HepG2 (cell line): ENCODE data around the gene ENPP4. TPM values are rescaled to one million over a fixed set of nuclear protein-coding genes. Genes with fewer than 3 reads are reported as not detected.

Experiments
- ATAC-seq: fragments of 200-7000 bp; cut with Tn5 transposase; 3 replicates; pipeline ENCODE4 v1.9.1; 2020; ENCODE audit warnings: mild to moderate bottlenecking, moderate library complexity
- BruUV-seq: library from RNA; stranded (reverse); fragments of 400-500 nt; replicated peaks from 2 replicates; lab custom pipeline; 2021; lab: Mats Ljungman, UMichigan
- CTCF ChIA-PET: fragments of 300-600 bp; formaldehyde crosslinking; extraction: SDS; loops from one replicate; lab custom pipeline; 2021; ENCODE audit warnings: low total read pairs, inconsistent platforms, low intra/inter-chr PET ratio; lab: Yijun Ruan, JAX
- POLR2A ChIA-PET: fragments of 350-600 bp; sonication (Branson Sonifier 250); formaldehyde crosslinking; loops from one replicate; lab custom pipeline; 2020; ENCODE audit warnings: antibody characterized with exemption, inconsistent platforms; lab: Yijun Ruan, JAX
- DNase-seq: peaks from one replicate; pipeline ENCODE4 v3.0.0-alpha.2; 2015; ENCODE audit warnings: low spot score
- FAIRE-seq: peaks from 3 replicates; lab custom pipeline; 2011; peaks lifted over from hg19 to GRCh38; lab: Jason Lieb, UNC
- H2AFZ ChIP-seq: one replicate; pipeline ENCODE4 v1.6.1; 2011; ENCODE audit warnings: low read length, inconsistent platforms
- H3K27ac ChIP-seq: fragments of 300-600 bp; 3 replicates; pipeline ENCODE4 v1.8.0; 2011; ENCODE audit warnings: mixed run types, mild to moderate bottlenecking, mixed read lengths, low read length, inconsistent platforms; ENCODE audit not compliant: insufficient read depth; ENCODE audit errors: extremely low read length
- H3K27me3 ChIP-seq, 2 experiments: fragments of 200-600 bp in 1 of 2; 2 replicates in 1 of 2; 3 replicates in 1 of 2; pipeline versions ENCODE4 v1.6.0 to v1.8.0; 2011; ENCODE audit warnings: low read length in 2 of 2, mild to moderate bottlenecking in 2 of 2, moderate library complexity in 2 of 2, inconsistent platforms in 1 of 2; ENCODE audit not compliant: insufficient read depth in 2 of 2, control insufficient read depth in 1 of 2
- H3K36me3 ChIP-seq, 2 experiments: fragments of 200-600 bp in 1 of 2; replicated peaks in 1 of 2; 2 replicates in 1 of 2; 3 replicates in 1 of 2; pipeline versions ENCODE4 v1.5.1 to v1.8.0; 2011; ENCODE audit warnings: low read length in 2 of 2, inconsistent platforms in 1 of 2; ENCODE audit not compliant: insufficient read depth in 2 of 2, control insufficient read depth in 1 of 2
- H3K4me1 ChIP-seq: 2 replicates; pipeline ENCODE4 v1.5.1; 2012; ENCODE audit warnings: low read length, inconsistent platforms; ENCODE audit not compliant: insufficient read depth
- H3K4me2 ChIP-seq: 2 replicates; pipeline ENCODE4 v1.6.0; 2011; ENCODE audit warnings: low read depth, low read length, inconsistent platforms
- H3K4me3 ChIP-seq, 3 experiments: fragments of 200-600 bp in 1 of 3; sonication (generic), shearing (Covaris generic) in 1 of 3; replicated peaks in 1 of 3; 2 replicates each; pipeline ENCODE4 v1.5.1; 2011 to 2016; ENCODE audit warnings: low read length in 3 of 3, inconsistent platforms in 2 of 3, low read depth in 2 of 3, mild to moderate bottlenecking in 2 of 3, control low read depth in 1 of 3, mixed read lengths in 1 of 3; ENCODE audit not compliant: insufficient read depth in 1 of 3
- H3K79me2 ChIP-seq: one replicate; pipeline ENCODE4 v1.6.1; 2011; ENCODE audit warnings: low read length, inconsistent platforms; ENCODE audit not compliant: insufficient read depth
- H3K9ac ChIP-seq: 2 replicates; pipeline ENCODE4 v1.6.0; 2011; ENCODE audit warnings: mild to moderate bottlenecking, low read depth, low read length, inconsistent platforms; ENCODE audit not compliant: insufficient read depth
- H3K9me3 ChIP-seq: 2 replicates; pipeline ENCODE4 v1.5.1; 2012; ENCODE audit warnings: mild to moderate bottlenecking, low read length
- H4K20me1 ChIP-seq: 2 replicates; pipeline ENCODE4 v1.6.0; 2011; ENCODE audit warnings: inconsistent platforms, mild to moderate bottlenecking, low read length, moderate library complexity; ENCODE audit not compliant: insufficient read depth
- ATF1 ChIP-seq: IDR thresholded peaks from 2 replicates; pipeline ENCODE4 v1.6.1; 2016; ENCODE audit warnings: mild to moderate bottlenecking, control low read depth
- BRF2 ChIP-seq: sonication (generic); formaldehyde crosslinking; IDR thresholded peaks from 2 replicates; pipeline ENCODE4 v1.8.1; 2022; ENCODE audit warnings: mild to moderate bottlenecking, missing genetic modification reagents
- HNRNPL ChIP-seq: fragments of 200-400 bp; formaldehyde crosslinking; IDR thresholded peaks from 2 replicates; pipeline ENCODE4 v1.6.1; 2017; ENCODE audit warnings: mild to moderate bottlenecking, low read depth, low read length
- PAWR ChIP-seq: sonication (generic); formaldehyde crosslinking; IDR thresholded peaks from 2 replicates; pipeline ENCODE4 v1.4.0; 2020; ENCODE audit warnings: missing genetic modification reagents, mild to moderate bottlenecking, borderline replicate concordance
- ZFP90 ChIP-seq: sonication (generic); formaldehyde crosslinking; IDR thresholded peaks from 2 replicates; pipeline ENCODE4 v1.8.0; 2022; ENCODE audit warnings: missing genetic modification reagents, mild to moderate bottlenecking, inconsistent platforms, borderline replicate concordance
- WGBS: methylation state at CpG from one replicate; pipeline ENCODE4 v1.1.6; 2017; ENCODE audit warnings: low lambda C conversion rate; 5-methylcytosine and 5-hydroxymethylcytosine counted together
- in situ Hi-C: cut with HindIII; loops from 2 replicates; pipeline ENCODE4 v1.10.0; 2017; ENCODE audit warnings: low pct_unique_long_range_greater_than_20kb; ENCODE audit not compliant: extremely low pct_ligation_motif_present
- intact Hi-C: fragments of 100-400 bp; cut with micrococcal nuclease; formaldehyde crosslinking; loops from one replicate; pipeline ENCODE4 v1.10.0; 2022; ENCODE audit not compliant: unreplicated experiment
- polyA plus RNA-seq, 8 experiments: library from polyadenylated mRNA; depleted of rRNA in 3 of 8; stranded (reverse) in 7 of 8; unstranded in 1 of 8; fragments of >200 nt; fragmentation: Illumina TruSeq in 4 of 8; extraction: Trizol in 4 of 8; gene quantifications; 2 replicates each; pipeline versions ENCODE4 v1.2.1 to v1.2.3, GENCODE V29; 2011 to 2016; ENCODE audit warnings: low read depth in 4 of 8, missing spikeins in 1 of 8, mixed read lengths in 1 of 8; ENCODE audit not compliant: insufficient read depth in 1 of 8
- total RNA-seq, 5 experiments: library from RNA; depleted of rRNA; stranded (reverse); fragments of >200 nt; fragmentation: Illumina TruSeq; extraction: Trizol; gene quantifications; 2 replicates each; pipeline ENCODE4 v1.2.3, GENCODE V29; 2016; ENCODE audit warnings: low read depth in 1 of 5

The ENPP4 gene
- total and polyA plus RNA-seq, 2 of the 13 experiments (the other 11 are each of a cell fraction or from before 2014, with no cell fraction given), result 0.04 to 0.38 TPM

- FAIRE-seq, result no peak
- DNase-seq, result no peak
- H3K27ac ChIP-seq, result no peak overlapping the region
- H3K9me3 ChIP-seq, result peaks cover 13% of the 10 kb centered on the region
- no peak overlapping the region for H3K9ac ChIP-seq
- in situ Hi-C loops, result no loop called here
- H4K20me1 ChIP-seq, result no peaks in the 10 kb centered on the region
- no TSS peak for BruUV-seq
- no peak overlapping the region for H3K4me3 ChIP-seq
- peaks cover 0 to 2% of the 10 kb centered on the region in 2 experiments; a peak in 1 of 5 replicates for H3K27me3 ChIP-seq
- no peak for TF ChIP-seq PAWR
- TF ChIP-seq ATF1 (CRISPR knock-in tag), result no peak
- no peak for TF ChIP-seq HNRNPL
- TF ChIP-seq, all 625 proteins: peak for 0
- CTCF ChIA-PET, result no interaction called here
- Histone ChIP-seq H2AFZ (no peak overlapping the region), H3K79me2 (no peaks in the 10 kb centered on the region), H3K4me1 (0 out of 2 replicates have a peak, but pooled peaks cover 5% of the 10 kb centered on the region), H3K4me2 (no peak overlapping the region), H3K36me3 (no peaks in the 10 kb centered on the region)
- ATAC-seq, result no peak
- POLR2A ChIA-PET, result no interaction called here
- intact Hi-C loops, result no loop called here
Observed at GRCh38 chr6:46103441-46104115, 26.2 kb upstream of the ENPP4 start.

DNA sequence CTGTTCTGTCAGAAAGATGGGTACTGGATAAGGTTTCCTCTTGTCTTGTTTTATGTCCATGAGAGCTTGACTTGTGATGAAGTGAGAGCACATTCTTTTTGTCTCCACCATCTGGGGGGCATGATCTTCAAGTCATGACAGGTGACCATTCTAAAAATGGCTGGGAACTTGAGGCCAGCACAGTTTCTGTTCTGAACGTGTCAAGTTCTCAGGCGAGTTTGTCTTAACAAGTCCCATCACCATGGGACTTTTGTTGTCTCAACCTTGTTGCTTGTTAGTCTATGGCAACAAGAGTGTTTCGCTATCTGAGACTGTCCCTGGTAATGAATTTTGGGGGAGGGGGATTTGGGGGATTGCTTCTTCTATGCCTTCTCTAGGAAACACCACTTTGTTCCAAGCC lies 25.6 kb upstream of the ENPP4 start:
- no peaks in the 10 kb centered on the region for H4K20me1 ChIP-seq
- no TSS peak for BruUV-seq
- ATAC-seq, result no peak
- in situ Hi-C loops (no loop called here), intact Hi-C loops (no loop called here)
- no peak for DNase-seq
- H2AFZ ChIP-seq, result no peak overlapping the region
- H3K9ac ChIP-seq, result no peak overlapping the region
- H3K4me3 ChIP-seq, result no peak overlapping the region
- H3K4me1 ChIP-seq, result no peaks in the 10 kb centered on the region
- H3K27me3 ChIP-seq, result peaks cover 0 to 2% of the 10 kb centered on the region in 2 experiments; a peak in 1 of 5 replicates
- ChIA-PET POLR2A (no interaction called here), CTCF (no interaction called here)
- H3K36me3 ChIP-seq, result no peaks in the 10 kb centered on the region
- H3K9me3 ChIP-seq, result peaks cover 14% of the 10 kb centered on the region
- no peak overlapping the region for H3K4me2 ChIP-seq
- H3K79me2 ChIP-seq, result no peaks in the 10 kb centered on the region
- WGBS, result 8% methylated on average over 3 of the region's 3 CpGs
- no peak for TF ChIP-seq BRF2 (CRISPR knock-in tag)
- TF ChIP-seq ZFP90, result no peak
- no peak for FAIRE-seq
- H3K27ac ChIP-seq, result no peak overlapping the region
